ENCODE data around the gene MERTK.
A peak's percentile ranks its signal among the peaks of the same experiment; 100 is the strongest.

MERTK gene

GRCh38 chr2:112008910-112009485, 110.6 kb downstream of the MERTK start:
- Mint-ChIP-seq H3K36me3 (no peaks in the 10 kb centered on the region), H3K4me1 (peaks cover 8 to 11% of the 10 kb centered on the region in 2 donors), H3K4me3 (no peak overlapping the region), H3K9me3 (no peaks in the 10 kb centered on the region), H3K27ac (no peak overlapping the region), H3K27me3 (no peaks in the 10 kb centered on the region)
- ATAC-seq (replicated peaks) (no peak), DNase-seq (no peak)

DNA sequence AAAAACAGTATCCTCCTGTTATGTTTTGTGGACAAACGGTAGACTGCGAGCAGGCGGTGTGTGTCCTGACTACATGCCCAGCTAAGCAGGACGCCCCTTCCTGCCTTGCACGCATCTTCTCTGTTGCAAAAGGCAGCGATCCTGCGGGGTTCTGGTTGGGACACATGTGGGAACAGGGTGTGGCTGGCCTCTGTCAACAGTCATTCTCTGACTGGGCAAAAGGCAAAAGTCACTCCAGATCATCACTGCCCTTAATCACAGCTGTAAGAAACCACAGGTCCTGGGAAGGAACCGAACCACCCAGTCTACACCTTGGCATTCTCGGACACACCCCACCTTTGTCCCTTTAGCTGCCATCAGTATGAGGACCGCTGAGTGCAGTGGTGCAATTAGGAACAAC, 112.3 kb downstream of the MERTK start:
- no peaks in the 10 kb centered on the region for H3K27me3 Mint-ChIP-seq
- ATAC-seq (replicated peaks) = no peak
- H3K4me1 Mint-ChIP-seq = peaks cover 0 to 3% of the 10 kb centered on the region in 2 donors
- no peak for DNase-seq
- H3K4me3 Mint-ChIP-seq = no peak overlapping the region
- no peaks in the 10 kb centered on the region for H3K36me3 Mint-ChIP-seq
- H3K9me3 Mint-ChIP-seq = no peaks in the 10 kb centered on the region
- H3K27ac Mint-ChIP-seq = no peak overlapping the region

GRCh38 chr2:112012556-112012955, 114.1 kb downstream of the MERTK start:
- DNase-seq (no peak), ATAC-seq (replicated peaks) (peak in 1 of 2 donors; percentile 34)
- H3K4me1 Mint-ChIP-seq = no peaks in the 10 kb centered on the region
- H3K36me3 Mint-ChIP-seq = peaks cover 0 to 2% of the 10 kb centered on the region in 2 donors
- H3K9me3 Mint-ChIP-seq = no peaks in the 10 kb centered on the region
- no peak overlapping the region for H3K4me3 Mint-ChIP-seq
- H3K27ac Mint-ChIP-seq = no peak overlapping the region
- H3K27me3 Mint-ChIP-seq = peaks cover 3 to 6% of the 10 kb centered on the region in 2 donors

- Mint-ChIP-seq H3K4me1 (no peaks in the 10 kb centered on the region), H3K27me3 (peaks cover 18 to 21% of the 10 kb centered on the region in 2 donors), H3K4me3 (no peak overlapping the region), H3K9me3 (no peaks in the 10 kb centered on the region), H3K27ac (no peak overlapping the region), H3K36me3 (peaks cover 0 to 2% of the 10 kb centered on the region in 2 donors)
- ATAC-seq (replicated peaks) (no peak), DNase-seq (no peak)
Observed at GRCh38 chr2:112018846-112019245, 120.4 kb downstream of the MERTK start.

- Mint-ChIP-seq H3K27me3 (peaks cover 18 to 21% of the 10 kb centered on the region in 2 donors), H3K27ac (no peak overlapping the region), H3K9me3 (no peaks in the 10 kb centered on the region), H3K4me1 (no peaks in the 10 kb centered on the region), H3K4me3 (no peak overlapping the region), H3K36me3 (peaks cover 0 to 2% of the 10 kb centered on the region in 2 donors)
- DNase-seq (no peak), ATAC-seq (replicated peaks) (no peak)
Observed at GRCh38 chr2:112019569-112019982, 121.2 kb downstream of the MERTK start.

DNA sequence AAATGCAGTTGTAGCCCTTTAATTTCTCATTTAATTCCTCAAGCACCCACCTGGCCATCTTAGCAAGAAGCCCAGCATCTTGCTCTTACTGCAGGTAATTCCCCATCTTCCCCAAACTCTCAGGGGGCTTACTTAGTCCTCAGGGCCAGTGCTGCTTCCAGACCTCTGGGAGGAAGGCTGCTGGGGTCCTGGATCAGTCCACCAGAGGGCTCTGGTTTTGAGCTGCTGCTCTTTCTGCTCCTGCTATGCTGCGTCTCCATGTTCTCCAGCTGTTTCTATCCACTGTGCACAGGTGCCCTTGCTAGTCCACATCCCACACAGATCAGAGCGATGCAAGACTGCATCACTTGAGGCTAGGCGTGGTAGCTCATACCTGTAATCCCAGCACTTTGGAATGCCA, 122.2 kb downstream of the MERTK start:
- H3K4me1 Mint-ChIP-seq = no peaks in the 10 kb centered on the region
- no peak for DNase-seq
- H3K36me3 Mint-ChIP-seq = peaks cover 0 to 2% of the 10 kb centered on the region in 2 donors
- H3K27ac Mint-ChIP-seq = no peak overlapping the region
- H3K4me3 Mint-ChIP-seq = no peak overlapping the region
- peaks cover 18 to 21% of the 10 kb centered on the region in 2 donors for H3K27me3 Mint-ChIP-seq
- no peak for ATAC-seq (replicated peaks)
- no peaks in the 10 kb centered on the region for H3K9me3 Mint-ChIP-seq

GRCh38 chr2:112021290-112021689, 122.9 kb downstream of the MERTK start:
- no peaks in the 10 kb centered on the region for H3K9me3 Mint-ChIP-seq
- ATAC-seq (replicated peaks) (no peak), DNase-seq (no peak)
- H3K4me3 Mint-ChIP-seq = no peak overlapping the region
- H3K27me3 Mint-ChIP-seq = peaks cover 18 to 21% of the 10 kb centered on the region in 2 donors
- H3K27ac Mint-ChIP-seq = no peak overlapping the region
- no peaks in the 10 kb centered on the region for H3K4me1 Mint-ChIP-seq
- H3K36me3 Mint-ChIP-seq = peaks cover 0 to 2% of the 10 kb centered on the region in 2 donors

DNA sequence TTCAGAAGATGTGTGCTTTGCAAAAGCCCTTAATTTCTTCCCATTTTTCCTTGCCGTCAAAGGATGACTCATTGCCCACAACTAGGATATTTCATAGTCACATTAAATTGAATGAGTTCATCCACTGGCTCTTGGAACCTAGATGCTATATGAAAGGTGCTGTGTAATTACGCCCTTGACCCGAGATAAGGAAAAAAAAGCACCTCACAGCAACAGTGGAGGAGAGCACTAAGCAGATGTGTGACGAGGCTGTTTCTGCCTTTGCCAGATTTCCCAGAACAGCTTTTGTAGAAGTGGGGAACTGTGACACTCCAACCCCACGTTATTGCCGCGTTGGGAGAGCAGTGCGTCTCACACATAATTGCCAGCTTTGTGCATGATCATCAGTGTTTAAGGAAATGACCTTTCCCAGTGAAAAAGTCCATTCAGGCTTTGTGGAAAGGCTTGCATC, 123.4 kb downstream of the MERTK start:
- DNase-seq (no peak), ATAC-seq (replicated peaks) (no peak)
- Mint-ChIP-seq H3K4me1 (no peaks in the 10 kb centered on the region), H3K36me3 (no peaks in the 10 kb centered on the region), H3K27me3 (peaks cover 17 to 18% of the 10 kb centered on the region in 2 donors), H3K27ac (no peak overlapping the region), H3K9me3 (no peaks in the 10 kb centered on the region), H3K4me3 (no peak overlapping the region)

DNA sequence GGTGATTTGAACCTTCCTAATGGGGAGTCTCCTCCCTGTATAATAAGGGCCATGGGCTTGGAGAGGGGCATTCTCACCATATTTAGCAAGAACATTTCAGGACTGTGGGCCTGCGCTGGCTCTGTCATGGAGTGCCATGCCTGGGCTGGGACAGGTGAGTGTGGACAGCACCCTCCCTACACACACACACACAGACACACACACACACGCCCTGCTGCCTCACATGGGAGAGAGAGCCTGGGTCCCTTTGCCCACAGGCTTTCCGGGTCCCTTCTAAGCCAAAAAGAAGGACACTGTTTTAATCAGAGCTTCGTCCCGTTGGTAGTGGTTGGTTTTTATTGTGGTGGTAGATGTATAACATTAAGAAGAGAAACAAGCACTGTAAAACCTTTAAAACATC, 125.3 kb downstream of the MERTK start:
- DNase-seq = no peak

GRCh38 chr2:112024231-112024630, 125.8 kb downstream of the MERTK start:
- Mint-ChIP-seq H3K27ac (no peak overlapping the region), H3K27me3 (peaks cover 8 to 13% of the 10 kb centered on the region in 2 donors), H3K36me3 (no peaks in the 10 kb centered on the region), H3K4me3 (no peak overlapping the region), H3K9me3 (no peaks in the 10 kb centered on the region), H3K4me1 (no peaks in the 10 kb centered on the region)
- DNase-seq (no peak), ATAC-seq (replicated peaks) (no peak)

More for the DNA sequence above, 125.3 kb downstream of the MERTK start:
- Mint-ChIP-seq H3K27ac (no peak overlapping the region), H3K4me3 (no peak overlapping the region), H3K4me1 (no peaks in the 10 kb centered on the region), H3K27me3 (peaks cover 12 to 13% of the 10 kb centered on the region in 2 donors), H3K9me3 (no peaks in the 10 kb centered on the region), H3K36me3 (no peaks in the 10 kb centered on the region)
- ATAC-seq (replicated peaks) = no peak

DNA sequence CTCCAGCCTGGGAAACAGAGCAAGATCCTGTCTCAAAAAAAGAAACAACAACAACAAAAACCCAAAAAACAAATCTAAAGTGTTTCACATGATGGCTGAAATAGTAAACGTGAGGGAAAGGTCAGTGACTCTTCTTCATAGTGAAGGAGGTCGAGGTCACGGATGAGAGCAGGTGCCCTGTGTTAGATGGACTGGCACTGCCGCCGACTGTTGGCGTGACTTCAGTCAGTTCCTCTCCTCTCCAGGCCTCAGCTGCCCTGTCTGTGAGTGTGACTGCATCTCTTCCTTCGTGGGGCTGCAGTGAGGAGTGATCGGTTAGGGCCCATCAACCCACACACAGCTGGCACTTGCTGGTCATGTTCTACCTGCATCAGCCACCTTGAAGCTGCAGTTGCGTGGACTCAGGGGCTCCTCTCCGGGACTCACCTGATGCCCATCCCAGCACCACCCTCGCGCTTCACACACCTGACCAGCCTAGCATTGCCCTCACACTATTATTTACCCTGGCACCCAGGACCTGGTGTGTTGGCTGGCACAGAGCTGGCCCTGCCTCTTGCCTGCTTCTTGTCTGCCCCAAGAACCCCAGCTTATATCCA, 126.6 kb downstream of the MERTK start:
- DNase-seq (no peak), ATAC-seq (replicated peaks) (no peak)
- peaks cover 11 to 17% of the 10 kb centered on the region in 2 donors for H3K27me3 Mint-ChIP-seq
- H3K27ac Mint-ChIP-seq = no peak overlapping the region
- peaks cover 0 to 3% of the 10 kb centered on the region in 2 donors for H3K36me3 Mint-ChIP-seq
- H3K4me1 Mint-ChIP-seq = no peaks in the 10 kb centered on the region
- H3K9me3 Mint-ChIP-seq = peaks cover 0 to 2% of the 10 kb centered on the region in 2 donors
- H3K4me3 Mint-ChIP-seq = no peak overlapping the region

GRCh38 chr2:112026509-112026908, 128.1 kb downstream of the MERTK start:
- H3K36me3 Mint-ChIP-seq = peaks cover 0 to 3% of the 10 kb centered on the region in 2 donors
- peaks cover 8 to 12% of the 10 kb centered on the region in 2 donors for H3K27me3 Mint-ChIP-seq
- H3K4me3 Mint-ChIP-seq = no peak overlapping the region
- H3K4me1 Mint-ChIP-seq = no peaks in the 10 kb centered on the region
- ATAC-seq (replicated peaks) (no peak), DNase-seq (no peak)
- H3K27ac Mint-ChIP-seq = no peak overlapping the region
- peaks cover 0 to 2% of the 10 kb centered on the region in 2 donors for H3K9me3 Mint-ChIP-seq

DNA sequence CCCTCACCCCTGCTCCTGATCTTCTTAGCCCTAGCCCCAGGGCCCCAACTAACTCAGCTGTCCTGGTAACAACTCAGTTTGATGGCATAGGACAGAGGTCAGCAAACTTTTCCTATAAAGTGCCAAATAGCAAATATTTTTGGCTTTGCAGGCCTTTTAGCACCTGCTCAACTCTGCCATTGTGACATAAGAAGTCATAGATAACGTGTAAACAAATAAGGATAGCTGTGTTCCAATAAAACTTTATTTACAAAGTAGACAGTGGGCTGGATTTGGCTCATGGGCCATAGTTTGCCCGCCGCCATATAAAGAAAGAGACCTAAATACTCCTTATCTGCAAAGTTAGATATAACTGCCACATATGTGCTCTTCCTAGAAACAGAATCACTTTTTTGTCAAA, 129.4 kb downstream of the MERTK start:
- no peak for DNase-seq
- H3K27ac Mint-ChIP-seq = no peak overlapping the region
- H3K9me3 Mint-ChIP-seq = peaks cover 0 to 2% of the 10 kb centered on the region in 2 donors
- H3K4me1 Mint-ChIP-seq = no peaks in the 10 kb centered on the region
- ATAC-seq (replicated peaks) = no peak
- no peak overlapping the region for H3K4me3 Mint-ChIP-seq
- H3K36me3 Mint-ChIP-seq = peaks cover 0 to 3% of the 10 kb centered on the region in 2 donors
- H3K27me3 Mint-ChIP-seq = peaks cover 8 to 12% of the 10 kb centered on the region in 2 donors

GRCh38 chr2:112029164-112029563, 130.8 kb downstream of the MERTK start:
- Mint-ChIP-seq H3K27me3 (peaks cover 8 to 12% of the 10 kb centered on the region in 2 donors), H3K36me3 (peaks cover 0 to 3% of the 10 kb centered on the region in 2 donors), H3K4me1 (no peaks in the 10 kb centered on the region), H3K27ac (no peak overlapping the region), H3K4me3 (no peak overlapping the region), H3K9me3 (peaks cover 0 to 2% of the 10 kb centered on the region in 2 donors)
- ATAC-seq (replicated peaks) = no peak
- DNase-seq = no peak
